HG02642 (cell line): ENCODE data around the gene NELFE.
"Not testable (repeated sequence)": the region's sequence is repeated elsewhere in the genome, so short reads cannot be mapped to it uniquely, and the experiment has no call there.

Source experiments
- ATAC-seq: cut with Tn5 transposase; IDR thresholded peaks from one replicate; pipeline ENCODE4 v1.9.1; 2021; ENCODE audit warnings: mild to moderate bottlenecking; ENCODE audit not compliant: unreplicated experiment, poor library complexity

Gene NELFE, protein sequence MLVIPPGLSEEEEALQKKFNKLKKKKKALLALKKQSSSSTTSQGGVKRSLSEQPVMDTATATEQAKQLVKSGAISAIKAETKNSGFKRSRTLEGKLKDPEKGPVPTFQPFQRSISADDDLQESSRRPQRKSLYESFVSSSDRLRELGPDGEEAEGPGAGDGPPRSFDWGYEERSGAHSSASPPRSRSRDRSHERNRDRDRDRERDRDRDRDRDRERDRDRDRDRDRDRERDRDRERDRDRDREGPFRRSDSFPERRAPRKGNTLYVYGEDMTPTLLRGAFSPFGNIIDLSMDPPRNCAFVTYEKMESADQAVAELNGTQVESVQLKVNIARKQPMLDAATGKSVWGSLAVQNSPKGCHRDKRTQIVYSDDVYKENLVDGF

DNA sequence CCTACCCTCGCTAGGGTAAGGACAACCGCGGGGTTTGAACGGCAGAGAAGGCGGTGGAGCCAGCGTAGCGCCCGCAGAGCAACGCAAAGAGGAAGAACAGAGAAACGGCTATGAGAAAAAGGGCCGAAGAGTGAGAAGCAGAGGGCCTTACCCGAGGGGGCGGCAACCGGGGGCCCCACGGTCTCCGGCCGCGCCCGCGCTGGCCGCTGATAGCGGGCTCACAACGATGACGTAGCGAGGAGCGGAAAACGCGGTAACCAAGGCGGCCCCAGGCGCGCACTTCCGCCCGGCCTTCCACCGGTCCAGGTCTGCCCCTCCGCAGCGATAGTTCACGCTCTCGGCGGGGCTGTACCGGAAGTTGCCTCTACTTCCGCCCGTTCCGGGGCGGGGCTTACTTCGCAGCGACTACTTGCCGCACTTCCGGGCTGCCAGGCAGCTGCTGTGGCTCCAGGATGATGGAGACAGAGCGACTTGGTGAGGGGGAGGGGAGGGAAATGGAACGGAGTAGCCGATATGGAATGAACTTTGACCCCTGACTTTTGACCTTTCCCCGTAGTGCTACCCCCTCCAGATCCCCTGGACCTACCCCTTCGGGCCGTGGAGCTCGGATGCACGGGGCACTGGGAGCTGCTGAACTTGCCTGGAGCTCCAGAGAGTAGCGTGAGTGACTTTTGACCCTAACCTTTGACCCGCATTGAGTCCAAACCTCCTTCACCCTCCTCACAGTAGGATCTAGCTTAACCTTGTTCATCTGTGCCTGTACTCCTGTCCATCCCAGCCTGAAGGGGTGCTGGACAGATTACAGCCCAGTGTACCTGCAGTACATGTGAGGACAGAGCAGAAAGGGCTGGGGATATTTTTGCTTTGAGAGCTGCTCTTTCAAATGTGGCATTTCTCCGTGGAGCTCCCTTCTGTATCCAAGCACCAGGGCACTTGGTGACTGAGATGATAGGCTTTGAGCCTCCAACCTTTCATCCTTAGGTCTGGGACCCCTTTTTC, at the start of gene NELFE, which contains the start of gene SKIC2:
Gene NELFE, minus strand, starts transcription at position 231 of the 999 bp plus-strand sequence. CDS start 525 bp downstream, outside the sequence.
Gene SKIC2, plus strand, starts transcription at position 435 of the 999 bp plus-strand sequence. Its CDS starts 18 bp downstream, at position 453.
- ATAC-seq, result peak; percentile 94

DNA sequence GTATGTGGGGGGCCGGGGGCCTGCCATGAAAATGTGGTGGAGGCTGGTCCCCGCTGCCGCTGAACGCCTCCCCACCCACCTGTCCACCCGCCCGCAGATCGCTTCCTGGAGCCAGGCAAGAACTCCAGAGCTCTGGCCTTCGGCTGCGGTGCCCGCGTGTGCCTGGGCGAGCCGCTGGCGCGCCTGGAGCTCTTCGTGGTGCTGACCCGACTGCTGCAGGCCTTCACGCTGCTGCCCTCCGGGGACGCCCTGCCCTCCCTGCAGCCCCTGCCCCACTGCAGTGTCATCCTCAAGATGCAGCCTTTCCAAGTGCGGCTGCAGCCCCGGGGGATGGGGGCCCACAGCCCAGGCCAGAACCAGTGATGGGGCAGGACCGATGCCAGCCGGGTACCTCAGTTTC, 49.3 kb upstream of the NELFE start:
- not testable (repeated sequence) for ATAC-seq

DNA sequence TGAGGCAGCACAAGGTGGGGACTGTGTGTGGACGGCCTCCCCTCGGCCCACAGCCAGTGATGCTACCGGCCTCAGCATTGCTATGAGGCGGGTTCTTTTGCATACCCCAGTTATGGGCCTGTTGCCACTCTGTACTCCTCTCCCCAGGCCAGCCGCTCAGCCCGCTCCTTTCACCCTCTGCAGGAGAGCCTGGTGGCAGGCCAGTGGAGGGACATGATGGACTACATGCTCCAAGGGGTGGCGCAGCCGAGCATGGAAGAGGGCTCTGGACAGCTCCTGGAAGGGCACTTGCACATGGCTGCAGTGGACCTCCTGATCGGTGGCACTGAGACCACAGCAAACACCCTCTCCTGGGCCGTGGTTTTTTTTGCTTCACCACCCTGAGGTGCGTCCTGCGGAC, 48.3 kb upstream of the NELFE start:
- ATAC-seq, result not testable (repeated sequence)

DNA sequence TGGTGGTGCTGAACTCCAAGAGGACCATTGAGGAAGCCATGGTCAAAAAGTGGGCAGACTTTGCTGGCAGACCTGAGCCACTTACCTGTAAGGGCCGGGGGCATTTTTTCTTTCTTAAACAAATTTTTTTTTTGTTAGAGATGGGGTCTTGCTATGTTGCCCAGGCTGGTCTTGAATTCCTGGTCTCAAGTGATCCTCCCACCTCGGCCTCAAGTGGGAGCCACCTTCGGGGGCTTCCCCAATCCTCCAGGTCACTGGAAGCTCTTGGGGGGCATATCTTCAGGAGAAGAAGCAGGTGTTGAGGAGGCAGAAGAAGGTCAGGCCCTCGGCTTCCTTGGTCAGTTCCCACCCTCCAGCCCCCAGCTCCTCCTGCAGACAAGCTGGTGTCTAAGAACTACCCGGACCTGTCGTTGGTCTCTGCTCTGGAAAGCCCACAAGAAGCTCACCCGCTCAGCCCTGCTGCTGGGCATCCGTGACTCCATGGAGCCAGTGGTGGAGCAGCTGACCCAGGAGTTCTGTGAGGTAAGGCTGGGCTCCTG, 47.3 kb upstream of the NELFE start:
- not testable (repeated sequence) for ATAC-seq

DNA sequence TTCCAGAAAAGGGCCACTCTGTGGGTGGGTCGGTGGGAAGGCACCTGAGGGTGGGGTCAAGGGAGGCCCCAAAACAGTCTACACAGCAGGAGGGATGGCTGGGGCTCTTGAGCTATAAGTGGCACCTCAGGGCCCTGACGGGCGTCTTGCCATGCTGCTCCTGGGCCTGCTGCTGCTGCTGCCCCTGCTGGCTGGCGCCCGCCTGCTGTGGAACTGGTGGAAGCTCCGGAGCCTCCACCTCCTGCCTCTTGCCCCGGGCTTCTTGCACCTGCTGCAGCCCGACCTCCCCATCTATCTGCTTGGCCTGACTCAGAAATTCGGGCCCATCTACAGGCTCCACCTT, 46.7 kb upstream of the NELFE start:
- ATAC-seq, result not testable (repeated sequence)

DNA sequence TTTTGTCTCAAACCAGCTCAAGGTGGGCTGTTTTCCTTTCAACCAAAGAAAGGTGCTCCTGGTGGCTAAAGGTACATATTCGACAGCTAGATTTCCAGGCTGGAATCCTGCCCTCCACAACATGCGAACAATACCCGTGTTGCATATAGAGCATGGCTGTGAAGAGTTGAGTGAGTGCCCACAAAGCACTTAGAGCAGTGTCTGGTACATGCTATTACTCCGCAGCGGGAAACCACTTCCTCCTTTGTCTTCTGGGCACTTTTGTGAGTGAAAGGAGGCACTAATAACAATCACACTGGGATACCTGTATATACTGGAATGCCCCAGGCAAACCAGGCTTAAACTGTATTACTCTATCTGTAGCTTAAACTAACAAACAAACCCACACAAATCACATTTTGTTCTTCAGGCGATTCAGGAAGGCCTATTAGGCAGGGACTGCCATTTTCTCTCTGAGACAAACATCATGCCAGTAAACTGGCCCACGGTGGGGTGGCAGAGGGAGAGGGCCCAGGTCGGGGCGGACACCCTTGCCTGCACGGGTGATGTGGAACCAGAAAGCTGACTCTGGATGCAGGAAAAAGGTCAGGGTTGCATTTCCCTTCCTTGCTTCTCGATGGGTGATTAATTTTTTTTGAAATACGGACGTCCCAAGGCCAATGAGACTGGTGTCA, 46.2 kb upstream of the NELFE start:
- ATAC-seq, result not testable (repeated sequence)

DNA sequence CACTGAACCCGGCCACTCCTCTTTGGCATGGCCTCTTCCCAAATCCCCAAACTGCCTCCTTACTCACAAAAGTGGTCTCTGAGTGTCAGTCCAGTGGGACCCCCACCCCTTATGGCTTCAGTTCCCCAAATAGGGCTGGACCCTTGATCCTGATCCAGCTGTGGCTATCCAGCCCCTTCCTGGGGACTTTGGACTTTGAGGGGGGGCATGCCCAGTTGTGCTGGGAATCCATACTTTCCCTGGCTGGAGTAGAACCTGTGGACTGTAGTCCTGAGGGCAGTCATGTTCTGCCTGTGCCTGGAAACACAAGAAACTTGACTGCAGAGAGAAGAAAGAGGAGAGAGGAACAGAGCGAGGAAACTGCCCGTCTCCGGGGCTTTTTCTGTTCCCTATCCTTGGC, 45.6 kb upstream of the NELFE start:
- ATAC-seq, result not testable (repeated sequence)

DNA sequence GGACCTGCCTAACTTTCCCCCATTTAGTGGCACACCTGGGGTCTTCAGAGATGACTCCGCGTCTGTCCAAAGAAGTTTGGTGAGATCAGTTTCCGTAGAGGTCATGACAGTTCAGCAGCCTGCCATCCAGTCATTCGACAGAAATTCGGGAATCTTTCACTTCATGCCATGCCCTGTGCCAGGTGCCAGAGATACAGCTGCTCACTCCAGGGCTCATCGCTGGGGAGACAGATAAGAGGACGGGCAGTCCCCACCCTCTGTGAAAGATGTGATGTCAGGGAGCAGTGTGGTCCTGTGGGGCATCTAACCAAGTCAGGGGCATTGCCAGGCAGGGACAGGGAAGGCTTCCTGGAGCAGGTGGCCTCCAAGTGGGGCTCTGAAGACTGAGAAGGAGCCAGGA, 44.5 kb upstream of the NELFE start:
- not testable (repeated sequence) for ATAC-seq

DNA sequence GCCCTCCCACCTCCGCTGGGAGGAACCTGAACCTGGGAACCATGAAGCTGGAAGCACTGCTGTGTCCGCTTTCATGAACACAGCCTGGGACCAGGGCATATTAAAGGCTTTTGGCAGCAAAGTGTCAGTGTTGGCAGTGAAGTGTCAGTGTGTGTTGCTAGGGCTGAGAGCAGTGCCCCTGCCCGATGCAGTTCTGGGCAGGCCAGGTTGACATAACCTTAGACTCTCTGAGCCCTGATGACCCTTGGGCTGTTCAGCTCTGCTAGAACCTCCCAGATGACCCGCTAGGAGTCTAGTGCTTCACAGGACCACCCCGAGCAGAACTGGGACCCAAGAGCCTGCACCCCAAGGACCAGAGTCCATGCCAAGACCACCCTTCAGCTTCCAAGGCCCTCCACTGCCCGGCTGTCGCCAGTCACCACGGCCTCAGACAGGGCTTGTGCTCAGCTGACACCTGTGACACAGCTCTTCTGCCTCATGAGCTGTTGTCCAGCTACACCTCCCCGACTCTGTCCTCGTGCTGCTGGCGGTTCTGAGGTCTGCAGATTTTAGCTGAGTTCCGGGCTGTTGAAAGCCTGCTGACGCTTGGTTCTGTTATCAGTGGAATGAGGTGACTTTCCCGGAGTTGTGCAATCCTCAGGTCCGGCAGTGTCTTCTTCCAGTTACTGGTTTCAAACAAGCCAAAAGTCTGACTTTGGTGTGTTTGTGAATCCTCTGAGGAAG, 43.9 kb upstream of the NELFE start:
- not testable (repeated sequence) for ATAC-seq

DNA sequence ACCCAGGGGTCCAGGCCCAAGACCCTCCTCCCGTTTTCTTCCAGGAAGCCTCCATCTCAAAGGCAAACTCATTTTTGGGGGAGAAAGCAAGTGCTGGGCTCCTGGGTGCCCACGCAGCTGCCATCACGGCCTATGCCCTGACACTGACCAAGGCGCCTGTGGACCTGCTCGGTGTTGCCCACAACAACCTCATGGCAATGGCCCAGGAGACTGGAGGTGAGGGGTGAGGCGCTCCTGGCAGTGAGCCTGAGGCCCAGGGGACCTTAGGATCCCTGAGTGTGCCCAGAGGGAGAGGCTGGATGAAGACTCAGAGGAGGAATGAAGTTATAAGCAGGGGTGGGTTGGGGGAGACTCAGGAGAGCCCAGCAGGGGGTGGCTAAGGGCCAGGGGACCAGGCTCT, 37.6 kb upstream of the NELFE start:
- not testable (repeated sequence) for ATAC-seq

DNA sequence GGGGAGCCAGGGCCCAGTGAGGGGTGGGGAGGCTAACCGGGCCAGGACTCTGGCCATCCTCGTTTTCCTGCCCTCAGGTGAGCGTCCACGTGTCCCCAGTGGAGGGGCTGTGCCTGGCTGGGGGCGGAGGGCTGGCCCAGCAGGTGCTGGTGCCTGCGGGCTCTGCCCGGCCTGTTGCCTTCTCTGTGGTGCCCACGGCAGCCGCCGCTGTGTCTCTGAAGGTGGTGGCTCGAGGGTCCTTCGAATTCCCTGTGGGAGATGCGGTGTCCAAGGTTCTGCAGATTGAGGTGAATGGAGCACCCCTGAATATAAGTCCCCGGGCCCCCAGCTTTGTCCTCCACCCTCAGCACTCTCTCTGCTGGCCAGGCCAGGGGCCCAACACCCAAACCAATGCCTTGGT, 35.6 kb upstream of the NELFE start:
- ATAC-seq, result not testable (repeated sequence)

DNA sequence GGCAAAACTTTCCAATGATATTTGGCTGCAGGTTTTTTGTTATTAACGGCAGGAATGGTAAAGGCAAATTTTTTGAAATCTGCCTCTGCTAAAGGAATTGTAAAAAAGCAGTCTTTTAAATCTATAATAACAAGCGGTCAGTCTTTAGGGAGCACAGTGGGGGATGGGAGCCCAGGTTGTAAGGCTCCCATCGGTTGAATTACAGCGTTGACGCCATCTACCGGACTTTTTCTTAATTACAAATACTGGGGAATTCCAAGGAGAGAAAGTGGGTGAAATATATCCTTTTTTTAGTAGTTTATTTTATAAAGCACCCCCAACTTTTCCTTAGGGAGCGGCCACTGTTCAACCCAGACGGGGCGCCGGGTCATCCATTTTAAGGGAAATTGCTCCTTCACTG, 30.6 kb upstream of the NELFE start:
- not testable (repeated sequence) for ATAC-seq

DNA sequence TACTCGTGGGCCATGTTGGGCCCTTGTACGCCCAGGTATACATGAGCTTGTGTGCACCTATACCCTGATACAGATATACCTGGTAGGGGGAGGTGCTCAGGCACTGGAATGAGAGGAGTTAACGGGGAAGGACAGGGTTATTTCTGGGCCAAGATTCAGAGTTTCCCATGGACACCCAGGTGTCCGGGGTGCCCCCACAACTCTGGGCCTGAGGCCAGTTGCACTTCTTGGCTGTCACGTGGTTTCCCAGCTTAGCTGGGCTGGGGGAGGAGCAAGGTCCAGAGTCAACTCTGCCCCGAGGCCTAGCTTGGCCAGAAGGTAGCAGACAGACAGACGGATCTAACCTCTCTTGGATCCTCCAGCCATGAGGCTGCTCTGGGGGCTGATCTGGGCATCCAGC, 23.0 kb upstream of the NELFE start, which contains the start of gene C4A:
Gene C4A, plus strand, starts transcription at position 314 of the 400 bp plus-strand sequence. Its CDS starts 51 bp downstream, at position 365.
- ATAC-seq, result not testable (repeated sequence)

DNA sequence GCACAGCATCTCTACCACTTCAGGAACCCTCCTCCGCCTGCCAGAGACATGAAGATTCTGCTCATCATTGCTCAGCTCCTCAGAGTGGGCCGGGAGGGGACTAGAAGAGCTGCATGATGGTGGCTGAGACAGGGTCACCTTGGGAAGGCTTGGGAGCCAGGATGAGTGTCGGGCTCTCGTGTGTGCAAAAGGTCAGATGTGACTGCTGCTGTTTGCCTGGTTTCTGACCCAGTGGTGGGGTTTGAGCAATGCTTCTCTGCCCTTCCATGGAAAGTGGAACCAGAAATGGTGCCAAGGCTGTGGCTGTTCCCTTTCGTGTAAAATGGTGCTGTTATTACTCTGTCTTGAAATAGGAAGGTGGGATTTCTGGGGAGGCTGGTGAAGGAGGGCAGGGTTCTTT, 22.2 kb upstream of the NELFE start:
- not testable (repeated sequence) for ATAC-seq

DNA sequence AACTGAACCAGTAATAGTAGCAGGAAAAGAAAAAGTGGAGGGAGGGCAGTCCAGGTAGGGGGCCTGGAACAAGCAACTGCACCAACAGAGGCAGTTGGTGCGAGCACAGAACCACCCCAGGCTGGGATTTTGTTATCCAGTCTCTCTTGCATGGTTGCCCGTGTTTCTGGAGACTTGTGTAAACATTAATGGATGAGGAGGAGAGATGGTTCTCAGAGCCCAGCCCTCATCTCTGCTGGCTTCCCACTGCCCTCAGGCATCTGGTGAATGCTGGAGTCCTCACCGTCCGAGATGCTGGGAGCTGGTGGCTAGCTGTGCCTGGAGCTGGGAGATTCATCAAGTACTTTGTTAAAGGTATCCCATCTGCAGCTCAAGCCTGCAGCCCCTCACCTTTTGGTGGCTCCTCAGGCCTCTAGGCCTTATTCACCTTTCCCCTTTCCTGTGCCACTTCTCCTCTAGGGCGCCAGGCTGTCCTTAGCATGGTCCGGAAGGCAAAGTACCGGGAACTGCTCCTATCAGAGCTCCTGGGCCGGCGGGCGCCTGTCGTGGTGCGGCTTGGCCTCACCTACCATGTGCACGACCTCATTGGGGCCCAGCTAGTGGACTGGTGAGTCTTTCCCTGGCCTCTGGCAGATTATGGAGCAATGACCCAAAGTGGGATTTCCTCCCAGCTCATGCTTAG, 21.6 kb upstream of the NELFE start:
- ATAC-seq, result not testable (repeated sequence)

DNA sequence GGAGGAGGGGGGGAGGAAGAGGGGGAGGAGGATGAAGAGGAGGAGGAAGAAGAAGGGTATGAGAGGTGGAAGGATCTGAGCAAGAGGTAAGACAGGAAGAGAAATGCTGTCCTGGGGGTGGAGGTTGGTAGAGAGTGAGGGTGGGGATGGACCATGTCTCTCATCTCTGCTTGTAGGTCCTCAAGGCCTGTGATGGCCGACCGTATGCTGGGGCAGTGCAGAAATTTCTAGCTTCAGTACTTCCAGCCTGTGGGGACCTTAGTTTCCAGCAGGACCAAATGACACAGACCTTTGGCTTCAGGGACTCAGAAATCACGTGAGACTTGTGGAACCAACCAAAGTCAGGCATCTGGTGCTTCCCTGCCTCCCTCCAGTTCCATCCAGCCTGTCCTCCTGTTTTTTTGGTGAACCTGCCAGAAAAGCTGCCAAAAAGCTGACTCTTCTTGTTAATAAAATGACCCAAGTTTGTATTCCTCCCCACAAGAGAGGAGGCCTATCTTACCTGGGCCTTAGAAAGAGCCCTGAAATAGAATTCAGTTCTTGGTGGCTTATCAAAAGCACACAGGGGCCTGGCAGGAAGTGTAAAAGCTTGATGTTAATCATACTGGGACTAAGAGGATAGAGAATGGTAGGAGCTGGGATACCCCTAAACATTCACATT, 20.6 kb upstream of the NELFE start:
- ATAC-seq, result no peak

DNA sequence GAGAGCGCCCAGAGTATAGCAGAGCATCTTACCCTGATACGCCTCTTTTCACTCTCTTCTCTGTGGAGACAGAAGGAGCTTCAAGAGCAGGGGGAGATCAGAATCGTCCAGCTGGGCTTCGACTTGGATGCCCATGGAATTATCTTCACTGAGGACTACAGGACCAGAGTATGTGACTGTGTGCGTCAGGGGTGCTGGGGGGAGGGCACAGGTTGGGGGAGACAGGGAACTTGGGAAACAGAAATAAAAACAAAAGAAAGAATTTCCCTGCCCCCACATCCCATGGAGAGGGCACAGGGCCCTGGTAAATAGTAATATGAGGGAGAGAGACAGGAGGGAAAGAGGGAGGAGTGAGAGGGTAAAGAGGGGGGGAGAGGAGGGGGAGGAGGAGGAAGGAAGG, 20.1 kb upstream of the NELFE start:
- no peak for ATAC-seq

DNA sequence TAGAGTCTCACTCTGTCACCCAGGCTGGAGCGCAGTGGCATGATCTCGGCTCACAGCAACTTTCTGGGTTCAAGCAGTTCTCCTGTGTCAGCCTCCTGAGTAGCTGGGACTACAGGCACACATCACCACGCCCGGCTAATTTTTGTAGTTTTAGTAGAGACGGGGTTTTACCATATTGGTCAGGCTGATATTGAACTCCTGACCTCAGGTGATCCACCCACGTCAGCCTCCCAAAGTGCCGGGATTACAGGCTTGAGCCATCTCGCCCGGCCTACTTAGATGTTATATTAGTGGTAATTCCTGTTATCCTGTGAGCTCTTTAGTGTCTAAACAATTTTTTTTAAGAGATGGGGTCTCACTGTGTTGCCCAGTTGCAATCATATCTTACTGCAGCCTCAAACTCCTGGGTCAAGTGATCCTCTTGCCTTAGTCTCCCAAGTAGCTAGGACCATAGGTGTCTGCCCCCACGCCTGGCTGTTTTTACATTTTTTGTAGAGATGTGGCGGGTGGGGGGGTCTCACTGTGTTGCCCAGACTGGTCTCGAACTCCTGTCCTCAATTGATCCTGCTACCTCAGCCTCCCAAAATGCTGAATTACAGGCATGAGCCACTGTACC, 19.2 kb upstream of the NELFE start:
- ATAC-seq, result no peak
